Esophagus squamous epithelium (tissue), 4 donors: ENCODE data around the gene ZNF80.

Experiments used
- CTCF ChIP-seq, 6 experiments: fragments of 450-650 bp in 4 of 6; fragments of 200-600 bp in 2 of 6; sonication (generic) in 2 of 6; IDR thresholded peaks; one replicate each; pipeline ENCODE4 v1.5.1; 2016 to 2019; ENCODE audit warnings: antibody characterized with exemption in 6 of 6, mild to moderate bottlenecking in 4 of 6, moderate library complexity in 4 of 6
- POLR2A ChIP-seq, 4 donors: fragments of 450-650 bp; IDR thresholded peaks; one replicate each; pipeline ENCODE4 v1.6.1; 2017; ENCODE audit warnings: antibody characterized with exemption in 4 of 4, mild to moderate bottlenecking in 4 of 4, moderate library complexity in 3 of 4

DNA sequence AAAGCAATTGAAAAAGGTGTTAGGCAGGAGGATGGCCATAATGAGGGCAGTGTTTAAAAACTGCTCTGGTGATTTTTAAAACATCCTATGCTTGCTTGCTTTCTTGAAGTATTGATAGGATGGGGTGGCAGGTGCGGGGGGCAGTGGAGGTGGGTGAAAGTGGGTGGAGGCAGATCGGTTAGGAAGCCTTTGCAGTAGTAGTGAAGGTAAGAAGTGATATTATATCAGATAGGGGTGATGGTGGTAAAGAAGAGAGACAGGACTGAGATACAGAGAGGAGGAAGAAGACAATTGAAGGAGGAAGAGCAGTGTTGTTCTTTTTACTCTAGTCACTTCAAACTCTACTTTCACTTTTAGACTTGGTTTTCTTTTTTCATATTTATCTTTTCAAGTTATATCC is 11.1 kb downstream of the ZNF80 start:
- TF ChIP-seq CTCF (IDR thresholded peaks at IDR 0.05) (no peak), POLR2A (IDR thresholded peaks at IDR 0.05) (no peak)
